ENCODE results near the gene TIGD1.

The TIGD1 gene

DNA sequence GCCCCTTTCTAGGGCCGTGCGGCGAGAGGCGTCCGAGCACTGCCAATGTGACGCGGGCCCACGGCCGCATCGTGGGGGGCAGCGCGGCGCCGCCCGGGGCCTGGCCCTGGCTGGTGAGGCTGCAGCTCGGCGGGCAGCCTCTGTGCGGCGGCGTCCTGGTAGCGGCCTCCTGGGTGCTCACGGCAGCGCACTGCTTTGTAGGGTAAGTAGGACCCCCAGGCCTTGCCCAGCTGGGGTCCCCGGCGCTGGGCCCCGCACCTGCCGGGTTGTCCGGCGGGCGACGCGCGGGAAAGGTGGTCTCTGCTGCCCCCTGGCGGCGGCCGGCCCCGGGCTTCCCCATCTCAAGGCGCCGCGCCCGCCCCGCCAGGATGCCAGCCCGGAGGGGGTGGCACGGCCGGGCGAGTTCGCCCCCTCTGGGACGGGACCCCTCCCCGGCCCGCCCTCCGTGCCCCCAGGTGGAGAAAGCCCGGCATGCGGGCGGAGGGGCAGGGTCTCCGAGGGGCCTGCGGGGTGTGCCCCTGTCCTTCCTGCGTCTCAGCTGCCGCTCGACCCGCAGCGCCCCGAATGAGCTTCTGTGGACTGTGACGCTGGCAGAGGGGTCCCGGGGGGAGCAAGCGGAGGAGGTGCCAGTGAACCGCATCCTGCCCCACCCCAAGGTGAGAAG lies 28.3 kb downstream of the TIGD1 start:
- peaks cover 6% of the 10 kb centered on the region for H3K4me1 ChIP-seq (ENCODE audit: control insufficient read depth, insufficient read depth, low read length, poor library complexity, severe bottlenecking)
- no peak overlapping the region for H3K4me3 ChIP-seq (ENCODE audit: extremely low read depth, insufficient read depth, low read length, poor library complexity, severe bottlenecking)
- 12 to 18% methylated on average over 45 to 56 of the region's 66 CpGs for WGBS, 2 experiments (ENCODE audit: insufficient coverage in 2 of 2)

DNA sequence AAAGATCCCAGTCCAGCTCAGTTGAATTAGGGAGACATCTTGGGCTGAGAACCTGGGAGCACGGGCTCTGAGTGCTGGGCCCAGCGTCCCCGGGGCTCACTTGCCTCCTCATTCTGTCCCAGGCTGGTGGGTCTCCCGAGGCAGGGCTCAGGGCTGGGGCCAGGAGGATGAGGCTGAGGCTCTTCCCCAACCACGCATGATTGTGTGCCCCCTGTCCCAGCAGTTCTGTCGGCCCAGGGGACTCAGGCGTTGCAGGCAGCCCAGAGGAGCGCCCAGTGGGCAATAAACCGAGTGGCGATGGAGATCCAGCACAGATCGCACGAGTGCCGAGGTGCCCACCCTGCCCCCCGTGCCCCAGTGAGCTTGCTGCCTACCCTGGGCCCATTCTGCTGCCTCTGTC lies 29.3 kb downstream of the TIGD1 start:
- Histone ChIP-seq H3K4me3 (ENCODE audit: extremely low read depth, insufficient read depth, low read length, poor library complexity, severe bottlenecking) (no peak overlapping the region), H3K36me3 (ENCODE audit: control insufficient read depth, insufficient read depth, low read length) (no peaks in the 10 kb centered on the region), H3K4me1 (ENCODE audit: control insufficient read depth, insufficient read depth, low read length, poor library complexity, severe bottlenecking) (peaks cover 6% of the 10 kb centered on the region), H3K27ac (ENCODE audit: low read depth, low read length, severe bottlenecking) (no peak overlapping the region), H3K9me3 (ENCODE audit: control insufficient read depth, low read length) (no peaks in the 10 kb centered on the region)
- 87 to 91% methylated on average over 14 of the region's 14 CpGs for WGBS, 2 experiments (ENCODE audit: insufficient coverage in 2 of 2)

More for the DNA sequence above, 28.3 kb downstream of the TIGD1 start:
- Histone ChIP-seq H3K36me3 (ENCODE audit: control insufficient read depth, insufficient read depth, low read length) (no peaks in the 10 kb centered on the region), H3K9me3 (ENCODE audit: control insufficient read depth, low read length) (no peaks in the 10 kb centered on the region), H3K27ac (ENCODE audit: low read depth, low read length, severe bottlenecking) (no peak overlapping the region)

DNA sequence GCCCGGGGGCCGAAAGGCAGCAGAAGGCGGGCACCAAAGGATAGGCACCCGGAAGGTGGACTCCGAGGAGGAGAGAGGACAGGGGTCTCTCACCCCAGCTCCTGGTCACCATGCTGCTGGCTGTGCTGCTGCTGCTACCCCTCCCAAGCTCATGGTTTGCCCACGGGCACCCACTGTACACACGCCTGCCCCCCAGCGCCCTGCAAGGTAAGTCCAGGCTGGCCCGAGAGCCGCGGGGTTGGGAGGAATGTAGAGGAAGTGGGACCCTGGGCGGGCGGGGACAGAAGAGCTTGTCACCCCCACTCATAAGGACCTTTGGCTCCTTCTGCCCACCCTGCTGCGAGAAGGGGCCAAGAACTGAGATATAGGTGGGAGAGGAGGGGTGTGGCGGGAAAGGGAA lies 29.9 kb downstream of the TIGD1 start:
- no peak overlapping the region for H3K27ac ChIP-seq (ENCODE audit: low read depth, low read length, severe bottlenecking)
- no peaks in the 10 kb centered on the region for H3K36me3 ChIP-seq (ENCODE audit: control insufficient read depth, insufficient read depth, low read length)
- peaks cover 6% of the 10 kb centered on the region for H3K4me1 ChIP-seq (ENCODE audit: control insufficient read depth, insufficient read depth, low read length, poor library complexity, severe bottlenecking)
- WGBS, 2 experiments (ENCODE audit: insufficient coverage in 2 of 2), result 67 to 78% methylated on average over 4 to 6 of the region's 15 CpGs
- no peaks in the 10 kb centered on the region for H3K9me3 ChIP-seq (ENCODE audit: control insufficient read depth, low read length)
- H3K4me3 ChIP-seq (ENCODE audit: extremely low read depth, insufficient read depth, low read length, poor library complexity, severe bottlenecking), result no peak overlapping the region

DNA sequence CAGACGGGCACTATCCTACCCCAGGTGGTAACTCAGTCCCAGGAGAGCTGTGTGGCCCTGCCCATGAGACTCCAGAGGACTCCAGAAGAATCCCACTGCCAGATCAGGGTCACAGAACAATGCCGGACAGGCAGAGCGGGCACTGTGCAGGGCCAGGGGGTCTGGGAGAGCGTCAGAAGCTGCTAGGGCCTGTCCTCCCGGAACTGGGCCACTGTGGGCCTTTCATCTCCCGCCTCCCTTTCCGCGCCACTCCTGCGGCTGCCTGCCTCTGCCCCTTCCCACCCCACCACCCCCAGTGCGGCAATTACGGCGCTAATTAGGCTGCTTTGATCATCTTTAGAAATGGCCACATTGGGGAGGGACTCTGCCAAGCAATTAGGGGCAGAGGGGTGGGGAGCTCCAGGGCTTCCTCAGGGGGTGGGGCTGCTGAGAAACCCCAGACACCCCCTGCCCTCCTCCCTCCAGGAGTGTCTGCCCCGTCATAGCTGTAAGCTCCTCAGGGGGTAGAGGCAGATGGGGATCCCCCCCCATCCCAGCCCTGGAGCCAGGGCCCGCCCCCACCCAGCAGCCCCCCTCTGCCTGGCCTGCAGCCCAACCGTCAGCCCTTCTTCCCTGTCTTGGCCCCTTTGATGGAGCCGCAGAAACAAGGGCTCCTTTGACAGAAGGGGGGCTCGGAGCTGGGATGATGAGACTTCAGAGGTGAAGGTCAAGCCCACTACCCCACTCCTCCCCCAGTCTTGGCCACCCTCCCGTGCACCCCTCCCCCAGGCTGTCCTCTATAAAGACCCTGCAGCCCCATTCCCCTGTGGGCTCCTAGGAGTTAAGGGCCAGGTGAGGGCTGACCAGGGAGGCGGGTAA lies 30.5 kb downstream of the TIGD1 start, which contains the start of gene PRSS56:
PRSS56 (plus strand) TSS at position 808 of the 858 bp plus-strand sequence. CDS start 211 bp downstream, outside the sequence.
- 60 to 68% methylated on average over 6 to 11 of the region's 19 CpGs for WGBS, 2 experiments (ENCODE audit: insufficient coverage in 2 of 2)
- no peaks in the 10 kb centered on the region for H3K36me3 ChIP-seq (ENCODE audit: control insufficient read depth, insufficient read depth, low read length)
- H3K4me1 ChIP-seq (ENCODE audit: control insufficient read depth, insufficient read depth, low read length, poor library complexity, severe bottlenecking), result peaks cover 6% of the 10 kb centered on the region
- H3K4me3 ChIP-seq (ENCODE audit: extremely low read depth, insufficient read depth, low read length, poor library complexity, severe bottlenecking), result no peak within 1 kb of the TSS
- no peak within 1 kb of the TSS for H3K27ac ChIP-seq (ENCODE audit: low read depth, low read length, severe bottlenecking)
- no peaks in the 10 kb centered on the region for H3K9me3 ChIP-seq (ENCODE audit: control insufficient read depth, low read length)

DNA sequence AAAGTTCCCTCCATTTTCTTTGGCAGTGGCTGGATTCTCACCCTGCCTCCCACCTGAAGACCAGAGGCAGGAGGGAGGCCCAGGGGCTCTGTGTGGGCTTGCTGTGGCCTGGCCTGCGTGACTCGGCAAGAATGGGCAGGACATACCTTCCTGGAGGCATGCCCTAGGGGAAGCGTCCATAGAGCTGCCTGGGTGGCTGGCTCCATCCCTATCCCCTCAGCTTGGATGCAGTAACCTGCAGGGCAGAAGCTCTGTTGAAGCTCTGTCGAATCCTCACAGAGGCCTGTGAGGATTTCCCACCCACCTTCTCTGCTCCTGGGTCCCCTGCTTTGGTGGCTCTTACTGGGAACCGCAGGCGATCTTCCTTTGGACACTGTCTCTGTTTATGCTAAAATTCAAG lies 31.5 kb downstream of the TIGD1 start:
- H3K27ac ChIP-seq (ENCODE audit: low read depth, low read length, severe bottlenecking), result no peak overlapping the region
- WGBS, 2 experiments (ENCODE audit: insufficient coverage in 2 of 2), result 18 to 33% methylated on average over 4 of the region's 6 CpGs
- H3K4me1 ChIP-seq (ENCODE audit: control insufficient read depth, insufficient read depth, low read length, poor library complexity, severe bottlenecking), result peaks cover 6% of the 10 kb centered on the region
- no peaks in the 10 kb centered on the region for H3K36me3 ChIP-seq (ENCODE audit: control insufficient read depth, insufficient read depth, low read length)
- H3K4me3 ChIP-seq (ENCODE audit: extremely low read depth, insufficient read depth, low read length, poor library complexity, severe bottlenecking), result no peak overlapping the region
- no peaks in the 10 kb centered on the region for H3K9me3 ChIP-seq (ENCODE audit: control insufficient read depth, low read length)

DNA sequence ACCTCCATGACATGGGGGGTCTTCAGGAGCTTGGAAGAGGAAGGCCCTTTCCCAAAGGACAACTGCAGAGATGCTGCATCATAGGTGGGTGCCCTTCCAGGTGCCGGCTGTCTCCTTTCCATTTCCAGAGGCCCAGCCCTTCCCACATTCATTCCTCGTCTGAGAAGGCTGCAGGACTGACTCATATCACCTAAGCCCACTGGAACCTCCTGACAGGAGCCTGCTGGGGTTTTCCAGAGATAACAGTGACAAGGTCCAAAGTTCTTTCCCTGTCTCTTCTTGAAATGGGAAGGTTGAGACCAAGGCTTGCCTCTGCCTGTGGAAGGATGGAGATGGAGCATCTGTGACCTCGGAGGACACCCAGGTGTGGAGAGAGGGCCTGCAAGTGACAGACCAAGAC lies 33.8 kb downstream of the TIGD1 start:
- H3K27ac ChIP-seq (ENCODE audit: low read depth, low read length, severe bottlenecking), result no peak overlapping the region
- no peak overlapping the region for H3K4me3 ChIP-seq (ENCODE audit: extremely low read depth, insufficient read depth, low read length, poor library complexity, severe bottlenecking)
- H3K9me3 ChIP-seq (ENCODE audit: control insufficient read depth, low read length), result no peaks in the 10 kb centered on the region
- H3K4me1 ChIP-seq (ENCODE audit: control insufficient read depth, insufficient read depth, low read length, poor library complexity, severe bottlenecking), result no peaks in the 10 kb centered on the region
- H3K36me3 ChIP-seq (ENCODE audit: control insufficient read depth, insufficient read depth, low read length), result no peaks in the 10 kb centered on the region
- 84 to 91% methylated on average over 3 of the region's 3 CpGs for WGBS, 2 experiments (ENCODE audit: insufficient coverage in 2 of 2)

DNA sequence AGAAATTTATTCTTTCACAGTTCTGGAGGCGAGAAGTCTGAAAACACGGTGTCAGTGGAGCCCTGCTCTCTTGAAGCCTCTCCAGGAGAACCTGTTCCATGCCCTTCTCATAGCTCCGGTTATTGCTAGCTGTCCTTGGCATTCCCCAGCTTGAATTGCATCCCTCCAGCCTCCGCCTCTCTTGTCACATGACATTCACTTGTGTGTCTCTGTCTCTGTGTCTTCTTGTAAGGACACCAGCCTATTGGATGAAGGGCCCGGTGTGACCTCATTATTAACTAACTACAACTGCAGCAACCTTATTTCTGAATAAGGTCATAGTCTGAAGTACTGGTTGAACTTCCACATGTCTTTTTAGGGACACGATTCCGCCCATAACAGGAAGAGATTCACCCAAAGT lies 34.7 kb downstream of the TIGD1 start:
- Histone ChIP-seq H3K27ac (ENCODE audit: low read depth, low read length, severe bottlenecking) (no peak overlapping the region), H3K4me1 (ENCODE audit: control insufficient read depth, insufficient read depth, low read length, poor library complexity, severe bottlenecking) (no peaks in the 10 kb centered on the region), H3K36me3 (ENCODE audit: control insufficient read depth, insufficient read depth, low read length) (no peaks in the 10 kb centered on the region), H3K9me3 (ENCODE audit: control insufficient read depth, low read length) (no peaks in the 10 kb centered on the region), H3K4me3 (ENCODE audit: extremely low read depth, insufficient read depth, low read length, poor library complexity, severe bottlenecking) (no peak overlapping the region)
- WGBS, 2 experiments (ENCODE audit: insufficient coverage in 2 of 2), result 89 to 92% methylated on average over 6 to 7 of the region's 7 CpGs

DNA sequence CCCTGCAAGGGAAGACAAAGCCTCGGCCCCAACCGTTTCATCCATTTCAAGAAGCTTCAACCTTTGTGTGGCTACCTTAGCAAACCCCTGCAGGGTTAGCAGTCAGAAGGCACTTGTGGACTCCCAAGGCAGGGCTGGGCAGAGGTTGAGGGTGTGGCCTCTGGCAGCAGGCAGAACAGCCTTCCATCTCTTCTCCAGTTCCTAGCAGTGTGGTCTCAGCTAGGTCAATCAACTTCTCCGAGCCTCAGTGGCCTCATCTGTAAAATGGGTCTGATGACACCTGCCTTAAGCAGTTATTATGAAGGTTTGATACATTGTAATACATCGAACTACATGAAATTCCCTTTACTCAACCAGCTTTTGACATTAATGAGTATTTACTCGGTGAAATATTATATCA lies 37.0 kb downstream of the TIGD1 start:
- H3K9me3 ChIP-seq (ENCODE audit: control insufficient read depth, low read length), result no peaks in the 10 kb centered on the region
- no peaks in the 10 kb centered on the region for H3K36me3 ChIP-seq (ENCODE audit: control insufficient read depth, insufficient read depth, low read length)
- H3K4me3 ChIP-seq (ENCODE audit: extremely low read depth, insufficient read depth, low read length, poor library complexity, severe bottlenecking), result no peak overlapping the region
- H3K4me1 ChIP-seq (ENCODE audit: control insufficient read depth, insufficient read depth, low read length, poor library complexity, severe bottlenecking), result no peaks in the 10 kb centered on the region
- WGBS, 2 experiments (ENCODE audit: insufficient coverage in 2 of 2), result 69 to 80% methylated on average over 1 to 2 of the region's 5 CpGs
- no peak overlapping the region for H3K27ac ChIP-seq (ENCODE audit: low read depth, low read length, severe bottlenecking)

DNA sequence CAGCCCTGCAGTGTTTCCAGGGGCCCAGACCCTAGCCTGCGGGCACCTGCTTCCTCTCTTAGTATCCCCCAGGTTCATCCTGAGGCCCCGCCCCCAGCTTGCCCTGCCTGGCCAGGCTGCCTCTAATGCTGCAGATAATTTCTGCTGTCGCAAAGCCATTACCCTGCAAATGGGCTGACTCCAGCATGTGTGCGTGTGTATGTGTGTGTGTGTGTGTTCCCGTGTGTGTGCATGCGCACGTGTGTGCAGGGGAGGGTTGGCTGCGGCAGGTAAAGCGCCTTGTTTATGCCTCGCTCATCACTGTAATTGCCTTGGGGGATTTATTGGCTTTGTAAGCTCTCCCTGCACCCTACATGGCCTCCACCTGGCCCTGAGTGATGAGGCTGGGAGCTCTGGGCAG lies 37.8 kb downstream of the TIGD1 start:
- Histone ChIP-seq H3K4me3 (ENCODE audit: extremely low read depth, insufficient read depth, low read length, poor library complexity, severe bottlenecking) (no peak overlapping the region), H3K27ac (ENCODE audit: low read depth, low read length, severe bottlenecking) (no peak overlapping the region), H3K9me3 (ENCODE audit: control insufficient read depth, low read length) (no peaks in the 10 kb centered on the region), H3K36me3 (ENCODE audit: control insufficient read depth, insufficient read depth, low read length) (no peaks in the 10 kb centered on the region), H3K4me1 (ENCODE audit: control insufficient read depth, insufficient read depth, low read length, poor library complexity, severe bottlenecking) (no peaks in the 10 kb centered on the region)
- WGBS, 2 experiments (ENCODE audit: insufficient coverage in 2 of 2), result 88 to 90% methylated on average over 9 to 10 of the region's 10 CpGs

DNA sequence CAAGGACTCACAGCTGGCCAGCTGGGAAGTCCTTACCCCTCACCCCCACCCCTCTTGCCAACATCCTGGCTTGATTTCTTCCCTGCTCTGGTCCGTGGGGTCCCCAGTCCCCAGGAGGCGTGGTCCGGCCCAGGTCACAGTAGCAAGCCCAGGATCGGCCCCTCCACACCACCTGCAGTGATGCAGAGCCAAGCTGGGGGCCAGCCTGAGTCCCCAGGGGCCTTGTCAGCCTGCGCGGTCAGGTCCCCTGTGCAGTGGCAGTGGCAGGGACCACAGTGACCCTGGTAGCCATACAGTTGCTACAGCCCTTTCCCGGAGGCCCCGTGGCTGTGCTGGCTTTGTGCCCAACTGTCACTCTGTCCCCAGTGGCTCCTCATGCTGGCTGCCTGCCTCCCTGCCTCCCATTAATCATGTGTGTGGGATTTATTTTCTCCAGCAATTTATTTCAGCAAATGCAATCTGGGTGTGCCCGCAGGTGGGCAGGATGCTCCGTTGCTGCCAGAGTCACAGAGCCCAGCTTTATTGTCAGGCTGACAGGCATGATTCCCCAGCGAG lies 38.9 kb downstream of the TIGD1 start:
- H3K9me3 ChIP-seq (ENCODE audit: control insufficient read depth, low read length), result no peaks in the 10 kb centered on the region
- H3K36me3 ChIP-seq (ENCODE audit: control insufficient read depth, insufficient read depth, low read length), result no peaks in the 10 kb centered on the region
- WGBS, 2 experiments (ENCODE audit: insufficient coverage in 2 of 2), result 86% methylated on average over 8 to 10 of the region's 11 CpGs
- no peak overlapping the region for H3K27ac ChIP-seq (ENCODE audit: low read depth, low read length, severe bottlenecking)
- H3K4me3 ChIP-seq (ENCODE audit: extremely low read depth, insufficient read depth, low read length, poor library complexity, severe bottlenecking), result no peak overlapping the region
- H3K4me1 ChIP-seq (ENCODE audit: control insufficient read depth, insufficient read depth, low read length, poor library complexity, severe bottlenecking), result no peaks in the 10 kb centered on the region
